ENCODE data around the gene SAP30L. TPM values are rescaled to one million over a fixed set of nuclear protein-coding genes. Genes with fewer than 3 reads are reported as not detected.

SAP30L gene
- total and polyA plus RNA-seq, 5 experiments from 2014 or later = 20.1 to 47.3 (median 35.6) TPM

- no peaks in the 10 kb centered on the region for H3K9me3 Mint-ChIP-seq
- POLR2A ChIA-PET = no interaction called here
- H3K27me3 Mint-ChIP-seq = peaks cover 47 to 88% (median 70%) of the 10 kb centered on the region in 5 donors
- peaks cover 24 to 50% (median 39%) of the 10 kb centered on the region in 4 donors for H3K4me1 Mint-ChIP-seq
- no peak for ATAC-seq
- peak overlapping the region in 4 of 10 donors; percentile 0 to 50 (median 16) for H3K4me3 Mint-ChIP-seq
- peaks cover 0 to 4% (median 0%) of the 10 kb centered on the region in 3 donors for H3K36me3 Mint-ChIP-seq
- H3K27ac Mint-ChIP-seq = peak overlapping the region in 1 of 10 donors; percentile 63
- no peak for DNase-seq
Observed at GRCh38 chr5:154470947-154471870, 25.4 kb downstream of the SAP30L start.

- DNase-seq (no peak), ATAC-seq (peak in 1 of 2 donors; percentile 21)
- Mint-ChIP-seq H3K27ac (peak overlapping the region in 1 of 10 donors; percentile 73), H3K4me3 (peak overlapping the region in 9 of 10 donors; percentile 42 to 81 (median 71)), H3K27me3 (peaks cover 56 to 93% (median 80%) of the 10 kb centered on the region in 5 donors), H3K36me3 (peaks cover 0 to 4% (median 0%) of the 10 kb centered on the region in 3 donors), H3K4me1 (peaks cover 30 to 68% (median 52%) of the 10 kb centered on the region in 4 donors), H3K9me3 (no peaks in the 10 kb centered on the region)
- POLR2A ChIA-PET = no interaction called here
Observed at GRCh38 chr5:154472871-154473580, 27.2 kb downstream of the SAP30L start.

- H3K9me3 Mint-ChIP-seq = no peaks in the 10 kb centered on the region
- peaks cover 0 to 4% (median 0%) of the 10 kb centered on the region in 3 donors for H3K36me3 Mint-ChIP-seq
- peak overlapping the region in 1 of 10 donors; percentile 73 for H3K27ac Mint-ChIP-seq
- H3K4me1 Mint-ChIP-seq = peaks cover 30 to 68% (median 55%) of the 10 kb centered on the region in 4 donors
- DNase-seq (no peak), ATAC-seq (peak; percentile 9 to 15)
- H3K4me3 Mint-ChIP-seq = peak overlapping the region; percentile 34 to 82 (median 72)
- POLR2A ChIA-PET = no interaction called here
- H3K27me3 Mint-ChIP-seq = peaks cover 54 to 86% (median 78%) of the 10 kb centered on the region in 5 donors
Observed at GRCh38 chr5:154473581-154474283, 27.9 kb downstream of the SAP30L start.

GRCh38 chr5:154474396-154475334 is 28.9 kb downstream of the SAP30L start:
- Mint-ChIP-seq H3K9me3 (no peaks in the 10 kb centered on the region), H3K4me1 (peaks cover 33 to 75% (median 61%) of the 10 kb centered on the region in 4 donors), H3K36me3 (peaks cover 0 to 5% (median 0%) of the 10 kb centered on the region in 3 donors), H3K27me3 (peaks cover 53 to 83% (median 80%) of the 10 kb centered on the region in 5 donors), H3K4me3 (peak overlapping the region; percentile 40 to 82 (median 72)), H3K27ac (no peak overlapping the region)
- POLR2A ChIA-PET = no interaction called here
- ATAC-seq = peak in 1 of 2 donors; percentile 19
- DNase-seq = no peak

GRCh38 chr5:154475591-154476353 is 30.0 kb downstream of the SAP30L start:
- peaks cover 35 to 78% (median 63%) of the 10 kb centered on the region in 4 donors for H3K4me1 Mint-ChIP-seq

GRCh38 chr5:154476354-154477205 is 30.8 kb downstream of the SAP30L start:
- ATAC-seq (no peak), DNase-seq (no peak)
- Mint-ChIP-seq H3K4me3 (peak overlapping the region; percentile 12 to 82 (median 68)), H3K36me3 (peaks cover 0 to 5% (median 0%) of the 10 kb centered on the region in 3 donors), H3K4me1 (peaks cover 35 to 70% (median 59%) of the 10 kb centered on the region in 4 donors), H3K27me3 (peaks cover 57 to 86% (median 78%) of the 10 kb centered on the region in 5 donors), H3K27ac (peak overlapping the region in 1 of 10 donors; percentile 51), H3K9me3 (no peaks in the 10 kb centered on the region)
- POLR2A ChIA-PET = no interaction called here

More at GRCh38 chr5:154475591-154476353, 30.0 kb downstream of the SAP30L start:
- POLR2A ChIA-PET = no interaction called here
- DNase-seq (no peak), ATAC-seq (no peak)
- Mint-ChIP-seq H3K4me3 (peak overlapping the region; percentile 7 to 82 (median 64)), H3K36me3 (peaks cover 0 to 5% (median 0%) of the 10 kb centered on the region in 3 donors), H3K27ac (peak overlapping the region in 1 of 10 donors; percentile 81), H3K27me3 (peaks cover 52 to 86% (median 78%) of the 10 kb centered on the region in 5 donors), H3K9me3 (no peaks in the 10 kb centered on the region)

GRCh38 chr5:154477382-154478223 is 31.8 kb downstream of the SAP30L start:
- peaks cover 0 to 5% (median 0%) of the 10 kb centered on the region in 3 donors for H3K36me3 Mint-ChIP-seq
- peaks cover 37 to 79% (median 62%) of the 10 kb centered on the region in 4 donors for H3K4me1 Mint-ChIP-seq
- H3K9me3 Mint-ChIP-seq = no peaks in the 10 kb centered on the region
- DNase-seq (no peak), ATAC-seq (no peak)
- peak overlapping the region; percentile 12 to 82 (median 74) for H3K4me3 Mint-ChIP-seq
- POLR2A ChIA-PET = no interaction called here
- peaks cover 58 to 91% (median 77%) of the 10 kb centered on the region in 5 donors for H3K27me3 Mint-ChIP-seq
- no peak overlapping the region for H3K27ac Mint-ChIP-seq

- DNase-seq (no peak), ATAC-seq (no peak)
- peaks cover 35 to 79% (median 63%) of the 10 kb centered on the region in 4 donors for H3K4me1 Mint-ChIP-seq
- peak within 1 kb of the TSS; percentile 12 to 82 (median 74) for H3K4me3 Mint-ChIP-seq
- H3K36me3 Mint-ChIP-seq = peaks cover 0 to 5% (median 0%) of the 10 kb centered on the region in 3 donors
- H3K27me3 Mint-ChIP-seq = peaks cover 61 to 91% (median 77%) of the 10 kb centered on the region in 5 donors
- POLR2A ChIA-PET = no interaction called here
- H3K9me3 Mint-ChIP-seq = no peaks in the 10 kb centered on the region
- H3K27ac Mint-ChIP-seq = peak within 1 kb of the TSS in 1 of 10 donors; percentile 51
Observed at GRCh38 chr5:154478224-154478565, 32.4 kb downstream of the SAP30L start, which contains the start of gene HAND1. TSS of gene HAND1 (minus strand) at chr5:154478227. CDS start at chr5:154478008, 219 bp downstream.

- Mint-ChIP-seq H3K27ac (no peak overlapping the region), H3K9me3 (no peaks in the 10 kb centered on the region), H3K4me3 (peak overlapping the region in 7 of 10 donors; percentile 17 to 67 (median 49)), H3K27me3 (peaks cover 65 to 91% (median 79%) of the 10 kb centered on the region in 5 donors), H3K4me1 (peaks cover 35 to 79% (median 62%) of the 10 kb centered on the region in 4 donors), H3K36me3 (peaks cover 0 to 5% (median 0%) of the 10 kb centered on the region in 3 donors)
- POLR2A ChIA-PET = no interaction called here
- DNase-seq (no peak), ATAC-seq (no peak)
Observed at GRCh38 chr5:154478752-154479159, 33.0 kb downstream of the SAP30L start.

Measured in naive thymus-derived CD8-positive, alpha-beta T cell (primary cell).